KBM-7 (cell line): ENCODE measurements around the gene MEGF10.
"Not testable (repeated sequence)": the region's sequence is repeated elsewhere in the genome, so short reads cannot be mapped to it uniquely, and the experiment has no call there.

Source experiments
- DNase-seq: peaks from one replicate; pipeline ENCODE4 v3.0.0-alpha.2; 2015
- in situ Hi-C: fragments of 300-500 bp; cut with MboI; formaldehyde crosslinking; loops from 2 replicates; pipeline ENCODE4 v1.14.3; 2020; ENCODE audit warnings: low sequenced_read_pairs, low pct_unique_long_range_greater_than_20kb, mixed read lengths

Gene MEGF10

DNA sequence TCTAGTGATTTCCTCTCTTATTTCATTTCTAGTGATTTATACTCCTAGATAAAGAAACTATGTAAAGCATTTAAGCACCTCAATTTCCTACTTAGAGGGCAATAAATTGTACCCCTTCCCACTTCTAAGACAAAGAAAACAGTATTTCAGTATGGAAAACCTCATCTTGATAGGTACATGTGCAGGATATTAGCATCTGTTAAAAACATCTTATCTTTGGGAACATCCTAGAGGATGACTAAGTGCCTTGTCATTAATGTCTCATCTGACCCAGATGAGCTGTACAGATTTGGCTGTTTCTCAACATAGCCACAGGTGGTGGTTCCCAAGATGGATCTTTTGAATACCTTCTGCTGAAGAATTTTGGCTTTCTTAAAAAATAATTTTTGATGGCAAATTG lies 5.7 kb downstream of the MEGF10 start:
- no peak for DNase-seq
- in situ Hi-C loops, result loop anchor here (10.0 to 25.0 kb wide), 2 partner anchors 148 to 659 kb away; a partner anchor contains a TSS

DNA sequence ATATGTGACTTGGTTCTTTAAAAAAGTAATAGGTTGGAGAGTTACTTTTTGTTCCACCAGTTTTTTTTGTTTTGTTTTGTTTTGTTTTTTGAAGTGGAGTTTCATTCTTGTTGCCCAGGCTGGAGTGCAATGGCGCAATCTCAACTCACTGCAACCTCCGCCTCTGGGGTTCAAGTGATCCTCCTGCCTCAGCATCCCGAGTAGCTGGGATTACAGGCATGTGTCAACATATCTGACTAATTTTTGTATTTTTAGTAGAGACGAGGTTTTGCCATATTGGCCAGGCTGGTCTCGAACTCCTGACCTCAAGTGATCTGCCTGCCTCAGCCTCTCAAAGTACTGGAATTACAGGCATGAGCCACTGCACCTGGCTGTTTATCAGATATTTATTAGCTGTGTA lies 6.3 kb downstream of the MEGF10 start:
- in situ Hi-C loops, result loop anchor here (10.0 to 25.0 kb wide), 2 partner anchors 148 to 660 kb away; a partner anchor contains a TSS
- not testable (repeated sequence) for DNase-seq

DNA sequence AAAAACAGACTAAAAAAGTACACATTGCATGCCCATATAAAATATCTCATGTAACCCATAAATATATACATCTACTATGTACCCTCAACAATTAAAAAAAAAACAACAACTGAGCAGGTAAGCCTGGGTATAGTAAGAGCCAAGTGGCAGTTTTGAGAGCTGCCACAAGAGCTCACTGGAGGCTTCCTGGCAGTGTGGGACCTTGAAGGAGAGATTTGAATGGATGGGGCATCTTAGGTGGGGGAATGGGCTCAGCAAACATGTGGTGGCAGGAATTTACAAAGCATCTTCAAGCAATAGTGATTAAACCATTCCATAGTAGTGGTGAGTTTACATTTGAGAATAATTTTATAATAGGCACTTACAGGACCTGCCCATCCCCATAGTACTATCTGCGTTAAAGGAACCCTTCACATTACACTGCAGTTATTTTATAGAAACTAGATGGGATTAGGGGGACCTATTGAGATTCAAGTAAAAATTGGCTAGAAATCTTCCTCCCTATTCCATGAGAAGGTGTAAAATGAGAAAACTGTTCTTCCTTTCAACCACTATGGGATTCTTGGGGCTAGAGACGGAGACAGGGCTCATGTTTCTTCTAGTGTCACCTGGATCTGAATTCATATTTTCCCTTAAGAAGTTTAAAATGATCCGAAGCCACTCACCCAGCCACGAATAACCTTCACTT lies 6.9 kb downstream of the MEGF10 start:
- DNase-seq, result no peak
- in situ Hi-C loops, result loop anchor here (10.0 to 25.0 kb wide), 2 partner anchors 147 to 660 kb away; a partner anchor contains a TSS

DNA sequence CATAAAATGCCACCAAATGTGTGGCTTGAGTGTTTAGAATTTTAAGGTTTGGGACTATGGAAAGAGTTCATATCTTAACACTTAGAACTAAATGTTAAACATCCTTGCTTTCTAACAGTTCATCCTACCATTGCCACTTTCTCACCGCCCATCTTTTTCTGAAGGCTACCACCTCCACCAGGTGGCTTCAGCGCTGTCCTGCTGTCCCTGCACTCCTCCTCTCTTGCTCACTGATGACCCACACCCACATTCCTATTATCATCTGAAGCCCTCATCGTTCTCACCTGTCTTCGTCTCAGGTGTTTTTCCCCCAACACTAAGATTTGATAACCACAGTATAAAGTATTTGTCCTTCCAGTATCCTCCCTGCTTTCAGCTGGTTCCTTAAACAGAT lies 7.4 kb downstream of the MEGF10 start:
- in situ Hi-C loops, result loop anchor here (10.0 to 25.0 kb wide), 2 partner anchors 147 to 661 kb away; a partner anchor contains a TSS
- no peak for DNase-seq

DNA sequence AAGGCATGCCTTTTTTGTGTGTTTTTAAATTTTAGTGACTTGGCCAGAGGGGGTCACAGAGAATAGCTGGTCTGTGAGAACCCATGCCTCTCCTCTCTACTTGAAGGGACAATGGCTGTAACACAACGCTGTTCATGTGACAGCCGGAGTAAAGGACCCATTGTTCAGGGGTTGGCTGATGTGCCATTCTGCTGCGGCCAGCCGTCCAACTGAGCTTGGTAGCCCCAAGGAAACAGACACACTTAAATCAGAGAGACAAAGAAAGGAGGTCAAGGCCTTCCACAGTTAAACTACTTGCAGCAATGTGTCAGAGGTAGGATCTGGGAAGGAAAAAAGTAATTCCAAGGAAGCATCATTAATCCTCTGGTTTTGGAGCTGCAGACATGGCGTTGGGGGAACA lies 8.1 kb downstream of the MEGF10 start:
- in situ Hi-C loops, result loop anchor here (10.0 to 25.0 kb wide), 2 partner anchors 146 to 661 kb away; a partner anchor contains a TSS

GRCh38 chr5:127299678-127300077 lies 9.1 kb downstream of the MEGF10 start:
- in situ Hi-C loops, result loop anchor here (10.0 to 25.0 kb wide), 2 partner anchors 145 to 662 kb away; a partner anchor contains a TSS
- DNase-seq, result peak; percentile 22

More for the DNA sequence above, 8.1 kb downstream of the MEGF10 start:
- no peak for DNase-seq

GRCh38 chr5:127302509-127302908 lies 11.9 kb downstream of the MEGF10 start:
- DNase-seq, result no peak
- in situ Hi-C loops, result no loop called here

- in situ Hi-C loops, result no loop called here
- no peak for DNase-seq
Observed at GRCh38 chr5:127303404-127303803, 12.8 kb downstream of the MEGF10 start.

GRCh38 chr5:127305493-127305892 lies 14.9 kb downstream of the MEGF10 start:
- in situ Hi-C loops, result no loop called here
- no peak for DNase-seq

DNA sequence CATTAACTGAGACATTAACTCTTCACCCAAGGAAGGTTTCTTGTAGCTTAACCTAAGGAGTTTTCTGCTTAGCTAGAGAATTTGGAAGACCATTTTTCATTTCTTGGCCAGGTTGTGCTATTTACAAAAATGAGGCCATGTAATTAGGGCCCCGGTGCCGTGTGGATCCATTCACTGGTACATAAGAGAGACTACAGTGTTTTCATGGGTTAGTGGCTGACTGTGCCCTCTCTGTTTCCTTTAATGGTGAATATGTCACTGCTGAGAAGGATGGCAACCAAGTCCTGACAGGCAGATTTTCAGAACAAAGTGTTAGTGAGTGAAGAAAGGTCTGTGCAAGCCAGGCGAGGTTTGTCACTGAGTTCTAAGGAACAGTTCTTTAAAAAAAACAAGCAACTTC lies 15.4 kb downstream of the MEGF10 start:
- no peak for DNase-seq
- in situ Hi-C loops, result no loop called here

DNA sequence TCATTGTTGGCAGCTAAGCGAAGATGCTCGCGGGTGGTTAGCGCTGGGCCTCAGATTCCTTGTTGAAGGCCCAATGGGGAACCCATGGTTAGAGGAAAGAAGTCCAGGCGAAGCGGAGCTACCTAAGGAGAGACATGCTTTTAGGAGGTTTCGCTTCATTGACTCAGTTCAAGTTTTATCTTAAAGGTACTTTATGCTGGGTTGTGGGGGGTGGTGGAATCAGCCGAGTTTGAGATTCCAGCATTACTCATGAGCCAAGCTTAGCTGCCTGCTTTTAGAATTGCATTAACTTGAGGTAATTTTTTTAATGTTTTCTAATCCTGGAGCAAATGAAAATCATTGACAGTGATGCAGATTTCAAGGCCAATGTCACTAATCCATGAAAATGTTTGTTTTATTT lies 16.1 kb downstream of the MEGF10 start:
- in situ Hi-C loops, result no loop called here
- DNase-seq, result no peak

DNA sequence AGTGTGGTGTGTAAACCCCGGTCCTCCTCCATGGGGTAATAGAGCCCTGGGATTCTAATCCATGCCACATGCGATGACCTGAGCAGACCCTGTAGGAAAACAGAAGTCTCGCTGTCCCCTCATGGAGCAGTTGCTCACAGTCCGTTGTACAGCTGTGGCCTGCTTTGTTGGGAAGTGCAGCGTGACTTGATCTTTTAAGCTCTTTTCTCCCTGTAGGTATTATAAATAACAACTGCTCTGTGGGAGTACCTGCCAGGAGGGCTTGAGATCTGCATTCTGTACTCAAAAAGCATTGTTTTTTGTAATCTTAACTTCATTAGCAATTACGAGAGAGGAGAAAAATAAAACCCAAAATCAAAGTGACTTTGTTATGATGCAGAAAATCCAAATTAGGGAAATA lies 17.3 kb downstream of the MEGF10 start:
- in situ Hi-C loops, result no loop called here
- no peak for DNase-seq

DNA sequence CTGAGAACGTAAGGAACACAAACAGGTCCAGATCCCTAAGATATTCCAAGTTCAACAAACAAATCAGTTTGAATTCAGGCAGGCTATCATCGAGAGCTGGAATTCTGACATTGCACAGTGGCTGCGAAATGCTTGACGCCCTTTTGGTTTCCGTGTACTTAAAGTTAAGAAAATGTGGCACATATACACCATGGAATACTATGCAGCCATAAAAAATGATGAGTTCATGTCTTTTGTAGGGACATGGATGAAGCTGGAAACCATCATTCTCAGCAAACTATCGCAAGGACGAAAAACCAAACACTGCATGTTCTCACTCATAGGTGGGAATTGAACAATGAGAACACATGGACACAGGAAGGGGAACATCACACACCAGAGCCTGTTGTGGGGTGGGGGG lies 17.7 kb downstream of the MEGF10 start:
- in situ Hi-C loops, DNase-seq: not testable (repeated sequence)

GRCh38 chr5:127308945-127309344 lies 18.3 kb downstream of the MEGF10 start:
- in situ Hi-C loops, result no loop called here
- no peak for DNase-seq

DNA sequence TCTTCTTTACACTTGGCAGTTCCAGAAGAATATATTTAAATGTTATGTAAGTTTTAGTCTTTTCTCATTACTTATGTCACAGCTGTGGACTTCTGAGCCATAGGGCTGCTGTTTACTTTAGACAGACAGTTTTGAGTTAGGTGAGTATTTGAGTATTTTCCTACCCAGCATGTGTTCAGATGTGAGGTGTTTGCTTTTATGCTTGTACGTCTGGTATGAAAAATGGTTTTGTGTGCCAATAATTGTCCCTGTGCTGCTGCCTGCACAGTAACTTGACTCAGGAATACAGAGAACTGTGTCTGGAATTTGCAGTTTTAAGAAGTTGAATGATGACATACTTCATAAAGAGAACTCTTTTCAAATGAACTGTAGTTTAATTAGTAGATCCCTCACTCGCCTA lies 20.8 kb downstream of the MEGF10 start:
- no peak for DNase-seq
- in situ Hi-C loops, result no loop called here

- in situ Hi-C loops, result no loop called here
- DNase-seq, result no peak
Observed at GRCh38 chr5:127311781-127312525, 21.4 kb downstream of the MEGF10 start.

- in situ Hi-C loops, result no loop called here
- DNase-seq, result no peak
Observed at GRCh38 chr5:127313379-127313778, 22.8 kb downstream of the MEGF10 start.

GRCh38 chr5:127313847-127314473 lies 23.4 kb downstream of the MEGF10 start:
- in situ Hi-C loops, result no loop called here
- peak; percentile 81 for DNase-seq

DNA sequence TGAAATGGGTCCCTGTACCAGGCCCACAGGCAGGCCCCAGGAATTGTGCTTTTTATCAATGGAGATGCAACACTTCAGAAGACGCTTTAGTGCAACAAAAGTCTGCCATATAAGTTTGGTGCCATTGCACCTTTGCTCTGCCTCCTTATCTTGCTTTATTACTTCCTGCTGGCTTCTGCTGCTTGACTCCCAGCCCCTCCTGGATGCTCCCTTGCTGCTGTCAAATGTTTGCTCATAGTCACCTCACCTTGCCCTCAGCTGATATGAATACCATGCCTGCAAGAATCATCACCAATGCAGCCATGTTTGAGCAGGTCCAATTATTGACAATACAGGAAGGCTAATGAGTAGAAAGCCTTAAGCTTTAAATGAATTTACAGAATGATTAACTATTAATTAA lies 25.4 kb downstream of the MEGF10 start:
- DNase-seq, result no peak
- in situ Hi-C loops, result no loop called here

DNA sequence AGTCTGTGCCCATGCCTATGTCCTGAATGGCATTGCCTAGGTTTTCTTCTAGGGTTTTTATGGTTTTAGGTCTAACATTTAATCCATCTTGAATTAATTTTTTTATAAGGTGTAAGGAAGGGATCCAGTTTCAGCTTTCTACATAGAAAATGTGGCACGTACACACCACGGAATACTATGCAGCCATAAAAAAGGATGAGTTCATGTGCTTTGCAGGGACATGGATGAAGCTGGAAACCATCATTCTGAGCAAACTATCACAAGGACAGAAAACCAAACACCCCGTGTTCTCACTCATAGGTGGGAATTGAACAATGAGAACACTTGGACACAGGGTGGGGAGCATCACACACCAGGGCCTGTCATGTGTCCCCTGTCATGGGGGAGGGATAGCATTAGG lies 26.8 kb downstream of the MEGF10 start:
- DNase-seq, in situ Hi-C loops: not testable (repeated sequence)
